ENCODE measurements around the gene CFAP99. TPM values are rescaled to one million over a fixed set of nuclear protein-coding genes. Genes with fewer than 3 reads are reported as not detected.
A peak's percentile ranks its signal among the peaks of the same experiment; 100 is the strongest.

CFAP99 gene
- total and polyA plus RNA-seq, 3 donors from 2014 or later, result 30.5 to 41.2 (median 40.1) TPM

GRCh38 chr4:2413821-2414610 is 4.7 kb upstream of the CFAP99 start:
- H3K36me3 ChIP-seq (ENCODE audit: low read depth, missing control alignments), result no peaks in the 10 kb centered on the region
- H3K4me1 ChIP-seq, result peaks cover 25% of the 10 kb centered on the region
- DNase-seq, result no peak
- TF ChIP-seq CTCF (IDR thresholded peaks at IDR 0.05) (no peak), POLR2A (IDR thresholded peaks at IDR 0.05) (no peak)
- no peaks in the 10 kb centered on the region for H3K27me3 ChIP-seq
- H3K27ac ChIP-seq, result peak overlapping the region; percentile 7 to 13
- 71 to 89% methylated on average over 11 to 14 of the region's 14 CpGs for WGBS, 2 donors
- H3K4me3 ChIP-seq, result no peak overlapping the region
- intact Hi-C loops (cut with DNase I; ENCODE audit: low total_unique reads), result no loop called here
- no peaks in the 10 kb centered on the region for H3K9me3 ChIP-seq

GRCh38 chr4:2415213-2415612 is 3.5 kb upstream of the CFAP99 start:
- Histone ChIP-seq H3K4me3 (no peak overlapping the region), H3K36me3 (ENCODE audit: low read depth, missing control alignments) (no peaks in the 10 kb centered on the region), H3K27me3 (no peaks in the 10 kb centered on the region), H3K4me1 (peaks cover 30% of the 10 kb centered on the region), H3K9me3 (no peaks in the 10 kb centered on the region), H3K27ac (no peak overlapping the region)
- intact Hi-C loops (cut with DNase I; ENCODE audit: low total_unique reads), result no loop called here
- TF ChIP-seq CTCF (IDR thresholded peaks at IDR 0.05) (no peak), POLR2A (IDR thresholded peaks at IDR 0.05) (no peak)
- no peak for DNase-seq
- 92 to 97% methylated on average over 3 of the region's 3 CpGs for WGBS, 2 donors

- intact Hi-C loops (cut with DNase I; ENCODE audit: low total_unique reads), result no loop called here
- H3K27ac ChIP-seq, result peak overlapping the region in 1 of 2 donors; percentile 46
These were observed 2.7 kb upstream of the CFAP99 start for GRCh38 chr4:2415881-2416563.

GRCh38 chr4:2416564-2417225 is 2.1 kb upstream of the CFAP99 start:
- no peak for TF ChIP-seq POLR2A (IDR thresholded peaks at IDR 0.05)
- no peak for TF ChIP-seq CTCF (IDR thresholded peaks at IDR 0.05)
- peaks cover 30% of the 10 kb centered on the region for H3K4me1 ChIP-seq
- intact Hi-C loops (cut with DNase I; ENCODE audit: low total_unique reads), result no loop called here
- 6 to 25% methylated on average over 15 to 35 of the region's 55 CpGs for WGBS, 2 donors
- H3K4me3 ChIP-seq, result peak overlapping the region; percentile 68
- peak; percentile 52 for DNase-seq
- no peaks in the 10 kb centered on the region for H3K9me3 ChIP-seq
- no peaks in the 10 kb centered on the region for H3K27me3 ChIP-seq
- no peaks in the 10 kb centered on the region for H3K36me3 ChIP-seq (ENCODE audit: low read depth, missing control alignments)
- peak overlapping the region; percentile 41 to 46 for H3K27ac ChIP-seq

More at GRCh38 chr4:2415881-2416563, 2.7 kb upstream of the CFAP99 start:
- no peaks in the 10 kb centered on the region for H3K27me3 ChIP-seq
- no peaks in the 10 kb centered on the region for H3K9me3 ChIP-seq
- TF ChIP-seq CTCF (IDR thresholded peaks at IDR 0.05), result no peak
- TF ChIP-seq POLR2A (IDR thresholded peaks at IDR 0.05), result no peak
- no peak for DNase-seq
- H3K4me3 ChIP-seq, result peak overlapping the region in 1 of 2 donors; percentile 68
- H3K4me1 ChIP-seq, result peaks cover 30% of the 10 kb centered on the region
- H3K36me3 ChIP-seq (ENCODE audit: low read depth, missing control alignments), result no peaks in the 10 kb centered on the region
- WGBS, 2 donors, result 44 to 53% methylated on average over 13 to 17 of the region's 17 CpGs
